NCI-H2196 treated with DMSO at 0.1 percent for 48 hours (cell line): Measurements from ENCODE around the gene CAPN14.

Experiments used
- DNase-seq: peaks from one replicate; lab custom pipeline; 2025; ENCODE audit not compliant: unreplicated experiment; lab: John Stamatoyannopoulos, UW

The CAPN14 gene

GRCh38 chr2:31244101-31244500 lies 26.8 kb upstream of the CAPN14 start:
- no peak for DNase-seq

GRCh38 chr2:31243053-31243452 lies 25.7 kb upstream of the CAPN14 start:
- DNase-seq: no peak

- DNase-seq: no peak
Measured at GRCh38 chr2:31241625-31242270, 24.4 kb upstream of the CAPN14 start.

GRCh38 chr2:31240381-31241365 lies 23.4 kb upstream of the CAPN14 start:
- no peak for DNase-seq

- no peak for DNase-seq
Measured at GRCh38 chr2:31239593-31240177, 22.4 kb upstream of the CAPN14 start.

- DNase-seq: no peak
Measured at GRCh38 chr2:31238906-31239592, 21.7 kb upstream of the CAPN14 start.

- DNase-seq: no peak
Measured at GRCh38 chr2:31238126-31238905, 21.0 kb upstream of the CAPN14 start.

GRCh38 chr2:31237348-31238017 lies 20.2 kb upstream of the CAPN14 start:
- no peak for DNase-seq

- DNase-seq: no peak
Measured at GRCh38 chr2:31236433-31237205, 19.3 kb upstream of the CAPN14 start.

GRCh38 chr2:31235504-31235902 lies 18.2 kb upstream of the CAPN14 start:
- DNase-seq: no peak

GRCh38 chr2:31234683-31235503 lies 17.6 kb upstream of the CAPN14 start:
- DNase-seq: no peak

GRCh38 chr2:31233741-31234682 lies 16.7 kb upstream of the CAPN14 start, which contains the start of gene EHD3:
EHD3 (plus strand) TSS chr2:31234152; CDS start chr2:31234622, 470 bp downstream.
- peak; percentile 89 for DNase-seq

- DNase-seq: no peak
Measured at GRCh38 chr2:31233231-31233630, 15.9 kb upstream of the CAPN14 start.

GRCh38 chr2:31232586-31232985 lies 15.3 kb upstream of the CAPN14 start:
- DNase-seq: no peak

- DNase-seq: no peak
Measured at GRCh38 chr2:31231571-31232302, 14.4 kb upstream of the CAPN14 start.

- DNase-seq: no peak
Measured at GRCh38 chr2:31230751-31231150, 13.4 kb upstream of the CAPN14 start.
